Hepatocyte (in vitro differentiated cells): ENCODE measurements around the gene DSE. TPM values are rescaled to one million over a fixed set of nuclear protein-coding genes. Genes with fewer than 3 reads are reported as not detected.
"Not testable (repeated sequence)": the region's sequence is repeated elsewhere in the genome, so short reads cannot be mapped to it uniquely, and the experiment has no call there.

ENCODE experiments used
- DNase-seq: peaks from one replicate; pipeline ENCODE4 v3.0.0-alpha.2; 2016; ENCODE audit warnings: low spot score
- H2AFZ ChIP-seq: fragments of 200-600 bp; sonication (generic); 2 replicates; pipeline ENCODE4 v1.6.0; 2016; ENCODE audit warnings: antibody characterized with exemption, mild to moderate bottlenecking
- H3K27ac ChIP-seq: fragments of 200-600 bp; sonication (generic); 2 replicates; pipeline ENCODE4 v1.5.1; 2016; ENCODE audit warnings: mild to moderate bottlenecking
- H3K27me3 ChIP-seq: fragments of 200-600 bp; sonication (generic); 2 replicates; pipeline ENCODE4 v1.6.1; 2016
- H3K36me3 ChIP-seq: fragments of 200-600 bp; sonication (generic); replicated peaks from 2 replicates; pipeline ENCODE4 v1.5.1; 2016; ENCODE audit warnings: low read depth; ENCODE audit not compliant: insufficient read depth
- H3K4me1 ChIP-seq: fragments of 200-600 bp; sonication (generic); 2 replicates; pipeline ENCODE4 v1.5.1; 2016; ENCODE audit warnings: mild to moderate bottlenecking, moderate library complexity; ENCODE audit not compliant: insufficient read depth
- H3K4me2 ChIP-seq: fragments of 200-600 bp; sonication (generic); 2 replicates; pipeline ENCODE4 v1.6.0; 2016
- H3K4me3 ChIP-seq: fragments of 200-600 bp; sonication (generic); 2 replicates; pipeline ENCODE4 v1.5.1; 2016; ENCODE audit warnings: mild to moderate bottlenecking
- H3K79me2 ChIP-seq: fragments of 200-600 bp; sonication (generic); 2 replicates; pipeline ENCODE4 v1.6.0; 2017; ENCODE audit warnings: mild to moderate bottlenecking
- H3K9me2 ChIP-seq: fragments of 200-600 bp; sonication (generic); replicated peaks from 2 replicates; pipeline ENCODE4 v1.6.0; 2017; ENCODE audit warnings: mild to moderate bottlenecking; ENCODE audit not compliant: insufficient read depth
- H3K9me3 ChIP-seq: fragments of 200-600 bp; sonication (generic); 2 replicates; pipeline ENCODE4 v1.5.1; 2016; ENCODE audit warnings: low read depth, mild to moderate bottlenecking
- H4K20me1 ChIP-seq: fragments of 200-600 bp; sonication (generic); 2 replicates; pipeline ENCODE4 v1.6.0; 2016; ENCODE audit warnings: mild to moderate bottlenecking; ENCODE audit not compliant: insufficient read depth, poor library complexity, severe bottlenecking
- EZH2 ChIP-seq: fragments of 200-600 bp; sonication (generic); IDR thresholded peaks from 2 replicates; pipeline ENCODE4 v1.6.1; 2016; ENCODE audit warnings: antibody characterized with exemption, mild to moderate bottlenecking, borderline replicate concordance
- EZH2phosphoT487 ChIP-seq: fragments of 200-600 bp; sonication (generic); IDR thresholded peaks from one replicate; pipeline ENCODE4 v1.6.1; 2018; ENCODE audit warnings: antibody characterized with exemption, mild to moderate bottlenecking, low read depth, moderate library complexity; ENCODE audit not compliant: unreplicated experiment, severe bottlenecking
- WGBS: methylation state at CpG from one replicate; pipeline ENCODE4 v1.1.6; 2016; ENCODE audit warnings: low lambda C conversion rate; ENCODE audit errors: missing lambda C conversion rate; 5-methylcytosine and 5-hydroxymethylcytosine counted together
- polyA plus RNA-seq: library from polyadenylated mRNA; unstranded; fragments of >200 nt; fragmentation: Nextera tagmentation; extraction: Ambion mirVana; gene quantifications from 2 replicates; pipeline ENCODE4 v1.2.1, GENCODE V29; 2016
- total RNA-seq: library from RNA; depleted of rRNA; stranded (reverse); fragments of >200 nt; gene quantifications from 2 replicates; pipeline ENCODE4 v1.2.3, GENCODE V29; 2014
- TF ChIP-seq, protein P1 (sequence below): fragments of 200-600 bp; sonication (generic); IDR thresholded peaks from 2 replicates; pipeline ENCODE4 v1.5.1; 2016; ENCODE audit warnings: antibody characterized with exemption, mild to moderate bottlenecking; ENCODE audit not compliant: poor library complexity

Gene DSE
- total and polyA plus RNA-seq, 2 experiments from 2014 or later, result 19.9 to 45.0 TPM

DNA sequence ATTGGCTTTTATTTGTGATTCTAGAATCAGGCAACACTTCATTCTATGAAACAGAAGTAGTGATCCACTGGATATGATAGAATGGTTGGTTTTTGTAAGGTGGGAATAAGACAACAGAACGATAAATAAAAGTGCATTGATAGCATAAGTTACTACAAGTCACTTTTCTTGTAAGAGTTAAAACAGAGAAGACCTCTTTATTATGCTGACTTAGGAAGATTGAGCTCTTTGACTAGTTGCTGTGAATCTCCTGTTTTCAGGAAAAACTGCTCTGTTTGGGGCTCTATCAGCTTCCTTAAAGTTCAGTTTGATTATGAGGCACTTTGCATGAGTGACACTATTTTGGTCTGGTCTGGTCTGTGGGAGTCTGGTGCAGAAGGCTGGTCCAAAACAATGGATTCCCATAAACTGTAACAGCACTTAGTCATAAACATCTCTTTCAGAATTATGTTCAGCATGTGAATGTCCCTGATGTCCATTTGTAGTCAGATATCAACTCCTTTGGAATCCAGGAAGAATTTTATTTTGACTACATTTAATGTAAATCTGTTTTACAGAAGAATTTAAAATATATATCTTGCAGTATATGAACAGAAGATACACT lies 35.0 kb upstream of the DSE start:
- DNase-seq, result no peak
- WGBS, result 84% methylated on average over 1 of the region's 1 CpG
- no peak for TF ChIP-seq EZH2phosphoT487
- TF ChIP-seq, protein P1, sequence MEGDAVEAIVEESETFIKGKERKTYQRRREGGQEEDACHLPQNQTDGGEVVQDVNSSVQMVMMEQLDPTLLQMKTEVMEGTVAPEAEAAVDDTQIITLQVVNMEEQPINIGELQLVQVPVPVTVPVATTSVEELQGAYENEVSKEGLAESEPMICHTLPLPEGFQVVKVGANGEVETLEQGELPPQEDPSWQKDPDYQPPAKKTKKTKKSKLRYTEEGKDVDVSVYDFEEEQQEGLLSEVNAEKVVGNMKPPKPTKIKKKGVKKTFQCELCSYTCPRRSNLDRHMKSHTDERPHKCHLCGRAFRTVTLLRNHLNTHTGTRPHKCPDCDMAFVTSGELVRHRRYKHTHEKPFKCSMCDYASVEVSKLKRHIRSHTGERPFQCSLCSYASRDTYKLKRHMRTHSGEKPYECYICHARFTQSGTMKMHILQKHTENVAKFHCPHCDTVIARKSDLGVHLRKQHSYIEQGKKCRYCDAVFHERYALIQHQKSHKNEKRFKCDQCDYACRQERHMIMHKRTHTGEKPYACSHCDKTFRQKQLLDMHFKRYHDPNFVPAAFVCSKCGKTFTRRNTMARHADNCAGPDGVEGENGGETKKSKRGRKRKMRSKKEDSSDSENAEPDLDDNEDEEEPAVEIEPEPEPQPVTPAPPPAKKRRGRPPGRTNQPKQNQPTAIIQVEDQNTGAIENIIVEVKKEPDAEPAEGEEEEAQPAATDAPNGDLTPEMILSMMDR, result no peak
- TF ChIP-seq EZH2, result no peak
- no peaks in the 10 kb centered on the region for H3K9me3 ChIP-seq
- no peak overlapping the region for H3K27ac ChIP-seq
- H4K20me1 ChIP-seq, result no peaks in the 10 kb centered on the region
- no peaks in the 10 kb centered on the region for H3K9me2 ChIP-seq
- H3K27me3 ChIP-seq, result no peaks in the 10 kb centered on the region
- no peaks in the 10 kb centered on the region for H3K79me2 ChIP-seq
- no peak overlapping the region for H2AFZ ChIP-seq
- H3K4me1 ChIP-seq, result no peaks in the 10 kb centered on the region
- H3K4me2 ChIP-seq, result no peak overlapping the region
- no peaks in the 10 kb centered on the region for H3K36me3 ChIP-seq
- H3K4me3 ChIP-seq, result no peak overlapping the region

DNA sequence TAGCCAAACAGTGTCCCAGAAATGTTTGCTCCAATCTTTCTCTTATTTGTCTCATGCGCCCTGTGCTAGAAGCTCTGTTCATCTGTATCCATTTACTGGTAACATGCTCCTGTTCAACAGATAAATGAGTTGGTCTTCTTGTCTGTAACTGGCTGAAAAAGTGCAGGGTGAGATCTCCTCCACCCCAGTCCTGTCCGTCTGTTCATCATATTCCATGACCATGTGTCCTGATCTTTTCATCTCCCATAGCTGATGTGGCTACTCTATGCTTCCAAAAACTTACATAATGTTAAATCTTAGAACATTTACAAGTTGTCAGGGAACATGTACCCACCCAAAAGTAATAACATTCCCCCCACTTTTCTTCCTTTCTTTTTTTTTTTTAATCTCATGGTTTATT lies 31.8 kb upstream of the DSE start:
- no peak overlapping the region for H3K27ac ChIP-seq
- WGBS, result 91% methylated on average over 2 of the region's 2 CpGs

DNA sequence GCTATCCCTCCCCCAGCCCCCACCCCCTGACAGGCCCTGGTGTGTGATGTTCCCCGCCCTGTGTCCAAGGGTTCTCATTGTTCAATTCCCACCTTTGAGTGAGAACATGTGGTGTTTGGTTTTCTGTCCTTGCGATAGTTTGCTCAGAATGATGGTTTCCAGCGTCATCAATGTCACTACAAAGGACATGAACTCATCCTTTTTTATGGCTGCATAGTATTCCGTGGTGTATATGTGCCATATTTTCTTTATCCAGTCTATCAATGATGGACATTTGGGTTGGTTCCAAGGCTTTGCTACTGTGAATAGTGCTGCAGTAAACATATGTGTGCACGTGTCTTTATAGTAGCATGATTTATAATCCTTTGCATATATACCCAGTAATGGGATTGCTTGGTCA lies 30.1 kb upstream of the DSE start:
- DNase-seq, H3K27ac ChIP-seq, H3K9me3 ChIP-seq, H3K27me3 ChIP-seq, H3K9me2 ChIP-seq, H3K4me2 ChIP-seq, H4K20me1 ChIP-seq, H2AFZ ChIP-seq, H3K36me3 ChIP-seq, H3K4me1 ChIP-seq, H3K4me3 ChIP-seq, H3K79me2 ChIP-seq: not testable (repeated sequence)
- WGBS, result 95% methylated on average over 5 of the region's 5 CpGs

More for the DNA sequence above, 31.8 kb upstream of the DSE start:
- no peaks in the 10 kb centered on the region for H3K9me3 ChIP-seq
- no peak overlapping the region for H3K4me2 ChIP-seq
- no peak overlapping the region for H3K4me3 ChIP-seq
- H3K27me3 ChIP-seq, result no peaks in the 10 kb centered on the region
- TF ChIP-seq EZH2, result no peak
- H2AFZ ChIP-seq, result no peak overlapping the region
- H3K79me2 ChIP-seq, result no peaks in the 10 kb centered on the region
- no peak for DNase-seq
- no peaks in the 10 kb centered on the region for H3K4me1 ChIP-seq
- H4K20me1 ChIP-seq, result no peaks in the 10 kb centered on the region
- H3K9me2 ChIP-seq, result no peaks in the 10 kb centered on the region
- no peaks in the 10 kb centered on the region for H3K36me3 ChIP-seq

DNA sequence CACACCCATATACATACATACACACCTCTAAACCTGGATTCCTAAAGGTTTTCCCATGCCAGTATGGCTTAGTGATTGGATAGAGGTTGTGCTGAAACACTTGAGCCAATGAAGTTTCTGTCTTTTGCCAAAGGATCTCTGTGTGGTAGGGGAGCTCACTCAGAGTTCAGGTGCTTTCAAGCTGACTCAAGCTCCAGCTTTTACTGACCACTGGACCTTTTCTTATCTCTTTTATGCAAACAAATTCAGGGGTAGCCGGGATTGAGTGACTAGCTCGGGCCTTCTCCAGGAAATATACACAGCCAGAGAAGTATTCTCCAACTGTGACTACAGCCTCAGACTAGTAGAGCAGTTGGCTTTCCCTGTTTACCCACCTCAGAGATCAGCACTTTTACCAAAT lies 21.5 kb upstream of the DSE start:
- Histone ChIP-seq H4K20me1 (no peaks in the 10 kb centered on the region), H3K9me3 (no peaks in the 10 kb centered on the region), H3K27me3 (no peaks in the 10 kb centered on the region), H3K4me1 (peaks cover 9% of the 10 kb centered on the region), H3K27ac (peak overlapping the region; percentile 13), H3K4me3 (no peak overlapping the region), H3K79me2 (no peaks in the 10 kb centered on the region), H2AFZ (no peak overlapping the region), H3K4me2 (no peak overlapping the region), H3K36me3 (no peaks in the 10 kb centered on the region), H3K9me2 (no peaks in the 10 kb centered on the region)
- DNase-seq, result peak; percentile 12
- 22% methylated on average over 2 of the region's 2 CpGs for WGBS
- no peak for TF ChIP-seq EZH2

DNA sequence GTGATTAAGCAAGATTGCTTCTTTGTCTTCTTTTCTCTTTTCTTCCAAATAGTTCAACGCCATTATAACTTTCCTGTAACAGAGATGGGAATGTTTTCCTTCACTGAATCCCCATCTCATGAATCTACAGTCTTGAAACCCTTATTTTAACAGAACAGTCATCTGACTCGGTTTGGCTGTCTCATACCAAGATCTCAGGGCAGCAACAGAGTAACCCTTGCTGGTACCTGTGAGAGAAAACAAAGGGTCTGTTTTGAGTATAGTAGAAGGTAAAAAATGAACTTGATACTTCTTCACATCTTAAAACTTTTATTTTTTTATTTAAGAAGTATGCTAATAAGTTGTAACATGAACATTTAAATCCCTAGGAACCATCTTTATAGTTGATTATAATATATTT lies 19.6 kb upstream of the DSE start:
- H3K36me3 ChIP-seq, result no peaks in the 10 kb centered on the region
- no peak for TF ChIP-seq EZH2phosphoT487
- TF ChIP-seq EZH2, result no peak
- TF ChIP-seq, protein P1, result no peak
- WGBS, result 71% methylated on average over 2 of the region's 2 CpGs
- no peak overlapping the region for H3K27ac ChIP-seq
- H3K79me2 ChIP-seq, result no peaks in the 10 kb centered on the region
- H4K20me1 ChIP-seq, result no peaks in the 10 kb centered on the region
- no peak overlapping the region for H3K4me2 ChIP-seq
- no peaks in the 10 kb centered on the region for H3K9me2 ChIP-seq
- H2AFZ ChIP-seq, result no peak overlapping the region
- H3K4me1 ChIP-seq, result peaks cover 9% of the 10 kb centered on the region
- H3K27me3 ChIP-seq, result no peaks in the 10 kb centered on the region
- no peak overlapping the region for H3K4me3 ChIP-seq
- DNase-seq, result no peak
- H3K9me3 ChIP-seq, result no peaks in the 10 kb centered on the region
